ENCODE results near the gene DENND1B.

DNA sequence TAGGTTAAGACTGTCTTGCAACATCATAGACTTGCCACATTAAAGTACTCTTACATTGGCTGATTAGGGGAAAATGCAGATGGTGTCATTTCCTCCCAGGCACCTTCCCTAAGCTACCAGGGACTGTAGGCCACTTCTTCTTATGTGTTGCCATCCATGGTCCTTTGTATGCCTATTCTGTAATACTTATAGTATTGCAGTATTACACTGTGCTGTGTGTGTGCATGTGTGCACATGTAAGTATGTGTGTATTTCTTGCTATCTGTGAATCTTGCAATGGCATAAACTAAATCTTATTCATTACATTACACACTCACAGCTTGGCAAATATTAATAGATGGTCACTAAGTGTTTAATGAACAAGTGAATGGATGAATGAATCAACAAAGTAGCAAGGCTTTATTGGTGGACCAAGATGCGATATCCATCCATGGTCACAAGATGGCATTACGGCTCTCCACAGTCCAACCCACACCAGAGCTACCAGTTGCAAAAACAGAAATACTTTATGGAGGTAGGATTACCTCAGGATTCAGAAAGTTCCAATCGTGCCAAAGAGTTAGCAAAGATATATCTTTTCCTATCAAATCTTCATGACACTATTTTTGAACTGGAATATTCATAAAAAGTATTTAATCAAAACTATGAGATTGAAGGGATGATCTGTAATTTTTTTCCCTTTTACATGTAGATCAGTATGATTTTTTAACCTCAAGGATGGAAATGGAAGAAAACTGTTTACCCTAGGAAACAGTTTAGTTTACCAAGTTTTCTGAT lies 160.2 kb downstream of the DENND1B start:
- TF ChIP-seq, protein P1, sequence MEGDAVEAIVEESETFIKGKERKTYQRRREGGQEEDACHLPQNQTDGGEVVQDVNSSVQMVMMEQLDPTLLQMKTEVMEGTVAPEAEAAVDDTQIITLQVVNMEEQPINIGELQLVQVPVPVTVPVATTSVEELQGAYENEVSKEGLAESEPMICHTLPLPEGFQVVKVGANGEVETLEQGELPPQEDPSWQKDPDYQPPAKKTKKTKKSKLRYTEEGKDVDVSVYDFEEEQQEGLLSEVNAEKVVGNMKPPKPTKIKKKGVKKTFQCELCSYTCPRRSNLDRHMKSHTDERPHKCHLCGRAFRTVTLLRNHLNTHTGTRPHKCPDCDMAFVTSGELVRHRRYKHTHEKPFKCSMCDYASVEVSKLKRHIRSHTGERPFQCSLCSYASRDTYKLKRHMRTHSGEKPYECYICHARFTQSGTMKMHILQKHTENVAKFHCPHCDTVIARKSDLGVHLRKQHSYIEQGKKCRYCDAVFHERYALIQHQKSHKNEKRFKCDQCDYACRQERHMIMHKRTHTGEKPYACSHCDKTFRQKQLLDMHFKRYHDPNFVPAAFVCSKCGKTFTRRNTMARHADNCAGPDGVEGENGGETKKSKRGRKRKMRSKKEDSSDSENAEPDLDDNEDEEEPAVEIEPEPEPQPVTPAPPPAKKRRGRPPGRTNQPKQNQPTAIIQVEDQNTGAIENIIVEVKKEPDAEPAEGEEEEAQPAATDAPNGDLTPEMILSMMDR (IDR thresholded peaks at IDR 0.05 in 4 of 5, conservative IDR thresholded peaks at IDR 0.05 in 1 of 5), result peak; percentile 10 to 61 (median 44)
- no peak for TF ChIP-seq POLR2A (IDR thresholded peaks at IDR 0.05)
